ENCODE data around the gene BARHL2. TPM values are rescaled to one million over a fixed set of nuclear protein-coding genes. Genes with fewer than 3 reads are reported as not detected.

Gene BARHL2
- total and polyA plus RNA-seq, 2 donors (not counting 3 experiments of a cell fraction or from before 2014, with no cell fraction given): not detected

DNA sequence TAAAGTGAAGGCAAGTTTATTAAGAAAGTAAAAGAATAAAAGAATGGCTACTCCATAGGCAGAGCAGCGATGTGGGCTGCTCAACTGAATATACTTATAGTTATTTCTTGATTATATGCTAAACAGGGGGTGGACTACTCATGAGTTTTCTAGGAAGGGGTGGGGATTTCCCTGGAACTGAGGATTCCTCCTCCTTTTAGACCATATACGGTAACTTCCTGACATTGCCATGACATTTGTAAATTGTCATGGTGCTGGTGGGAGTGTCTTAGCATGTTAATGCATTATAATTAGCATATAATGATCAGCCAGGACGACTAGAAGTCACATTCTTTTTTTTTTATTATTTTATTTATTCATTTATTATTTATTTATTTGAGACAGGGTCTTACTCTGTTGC, 46.4 kb upstream of the BARHL2 start:
- Histone ChIP-seq H3K9ac (replicated peaks; ENCODE audit: extremely low read depth, insufficient read depth, low read length) (no peak overlapping the region), H2AFZ (ENCODE audit: low read depth, low read length) (no peak overlapping the region), H3K4me1 (ENCODE audit: control insufficient read depth, extremely low read depth, insufficient read depth, low read length) (no peaks in the 10 kb centered on the region), H3K36me3 (ENCODE audit: control insufficient read depth in 2 of 2, extremely low read depth in 1 of 2, insufficient read depth in 2 of 2, low read length in 2 of 2) (no peaks in the 10 kb centered on the region), H4K20me1 (replicated peaks; ENCODE audit: control insufficient read depth, extremely low read depth, insufficient read depth, low read length) (no peaks in the 10 kb centered on the region), H3K9me1 (replicated peaks; ENCODE audit: control insufficient read depth, extremely low read depth, insufficient read depth, low read length) (no peaks in the 10 kb centered on the region), H3K27ac (ENCODE audit: insufficient read depth, low read depth, low read length) (no peak overlapping the region), H3K27me3 (ENCODE audit: control insufficient read depth in 2 of 2, insufficient read depth in 2 of 2, low read length in 2 of 2) (no peaks in the 10 kb centered on the region), H3K9me3 (replicated peaks; ENCODE audit: control insufficient read depth, insufficient read depth, low read length) (no peaks in the 10 kb centered on the region), H3K4me2 (ENCODE audit: insufficient read depth, low read length) (no peak overlapping the region), H3K79me2 (ENCODE audit: control insufficient read depth, insufficient read depth, low read length) (no peaks in the 10 kb centered on the region), H3K4me3 (replicated peaks in 1 of 3; ENCODE audit: insufficient read depth in 1 of 3, low read depth in 1 of 3, low read length in 3 of 3) (no peak overlapping the region)
- dilution Hi-C loops (cut with MboI; ENCODE audit: extremely low pct_ligation_motif_present, low sequenced_read_pairs): no loop called here
- TF ChIP-seq JUN (IDR thresholded peaks at IDR 0.05; ENCODE audit: borderline replicate concordance, insufficient read depth, insufficient read length, low read depth) (no peak), GATA2 (IDR thresholded peaks at IDR 0.05; ENCODE audit: insufficient read depth, insufficient read length, low read depth, low read length) (no peak), EZH2 (IDR thresholded peaks at IDR 0.05; ENCODE audit: borderline replicate concordance, low read depth, low read length, severe bottlenecking) (no peak), POLR2A (IDR thresholded peaks at IDR 0.05; ENCODE audit: low read depth, low read length) (no peak), FOS (IDR thresholded peaks at IDR 0.05; ENCODE audit: borderline replicate concordance, insufficient read depth, low read length) (no peak), POLR2AphosphoS5 (IDR thresholded peaks at IDR 0.05; ENCODE audit: insufficient read depth, low read depth, low read length) (no peak), MYC (IDR thresholded peaks at IDR 0.05; ENCODE audit: low read depth, low read length) (no peak)
- TF ChIP-seq, protein P1, sequence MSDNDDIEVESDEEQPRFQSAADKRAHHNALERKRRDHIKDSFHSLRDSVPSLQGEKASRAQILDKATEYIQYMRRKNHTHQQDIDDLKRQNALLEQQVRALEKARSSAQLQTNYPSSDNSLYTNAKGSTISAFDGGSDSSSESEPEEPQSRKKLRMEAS (IDR thresholded peaks at IDR 0.05; ENCODE audit: insufficient read depth, insufficient read length): no peak
- TF ChIP-seq, protein P2, sequence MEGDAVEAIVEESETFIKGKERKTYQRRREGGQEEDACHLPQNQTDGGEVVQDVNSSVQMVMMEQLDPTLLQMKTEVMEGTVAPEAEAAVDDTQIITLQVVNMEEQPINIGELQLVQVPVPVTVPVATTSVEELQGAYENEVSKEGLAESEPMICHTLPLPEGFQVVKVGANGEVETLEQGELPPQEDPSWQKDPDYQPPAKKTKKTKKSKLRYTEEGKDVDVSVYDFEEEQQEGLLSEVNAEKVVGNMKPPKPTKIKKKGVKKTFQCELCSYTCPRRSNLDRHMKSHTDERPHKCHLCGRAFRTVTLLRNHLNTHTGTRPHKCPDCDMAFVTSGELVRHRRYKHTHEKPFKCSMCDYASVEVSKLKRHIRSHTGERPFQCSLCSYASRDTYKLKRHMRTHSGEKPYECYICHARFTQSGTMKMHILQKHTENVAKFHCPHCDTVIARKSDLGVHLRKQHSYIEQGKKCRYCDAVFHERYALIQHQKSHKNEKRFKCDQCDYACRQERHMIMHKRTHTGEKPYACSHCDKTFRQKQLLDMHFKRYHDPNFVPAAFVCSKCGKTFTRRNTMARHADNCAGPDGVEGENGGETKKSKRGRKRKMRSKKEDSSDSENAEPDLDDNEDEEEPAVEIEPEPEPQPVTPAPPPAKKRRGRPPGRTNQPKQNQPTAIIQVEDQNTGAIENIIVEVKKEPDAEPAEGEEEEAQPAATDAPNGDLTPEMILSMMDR (IDR thresholded peaks at IDR 0.05; ENCODE audit: extremely low read depth in 1 of 2, insufficient read depth in 1 of 2, low read depth in 1 of 2, low read length in 2 of 2): no peak
- CTCF ChIA-PET: no interaction called here
- POLR2A ChIA-PET: no interaction called here
- BruUV-seq (replicated peaks): no TSS peak
- intact Hi-C loops (cut with micrococcal nuclease): no loop called here
- DNase-seq (ENCODE audit: low read depth, low spot score) (no peak), FAIRE-seq (no peak)

Measured in endothelial cell of umbilical vein (primary cell).